ENCODE data around the gene TXNDC9. TPM values are rescaled to one million over a fixed set of nuclear protein-coding genes. Genes with fewer than 3 reads are reported as not detected.

The TXNDC9 gene
- 10 to 100 TPM; 19.9 to 30.3 (median 24.2) TPM for total RNA-seq

- H3K9me3 ChIP-seq: no peaks in the 10 kb centered on the region
- DNase-seq (ENCODE audit: extremely low spot score): peak; percentile 99
- no peaks in the 10 kb centered on the region for H3K27me3 ChIP-seq
- TF ChIP-seq POLR2AphosphoS5 (IDR thresholded peaks at IDR 0.05) (peak; percentile 94 to 98), EP300 (IDR thresholded peaks at IDR 0.05) (no peak), CTCF (IDR thresholded peaks at IDR 0.05) (peak in 1 of 3 experiments; percentile 29), POLR2A (IDR thresholded peaks at IDR 0.05; ENCODE audit: low read depth) (peak; percentile 2)
- H3K36me3 ChIP-seq: peaks cover 12 to 20% (median 17%) of the 10 kb centered on the region in 4 donors
- peak within 1 kb of the TSS; percentile 68 to 94 (median 82) for H3K4me3 ChIP-seq
- WGBS: 0% methylated on average over 29 of the region's 60 CpGs
- H3K4me1 ChIP-seq: peaks cover 41 to 53% (median 51%) of the 10 kb centered on the region in 4 donors
- peak within 1 kb of the TSS; percentile 82 to 93 (median 90) for H3K27ac ChIP-seq (replicated peaks in 1 of 4)
- intact Hi-C loops (cut with DNase I): loop anchor here (2.0 to 10.0 kb wide), 3 partner anchors 154 to 181 kb away; partner anchors contain the start of genes LIPT1, MITD1, MRPL30 and REV1
Measured at GRCh38 chr2:99335911-99336803, at the start of gene TXNDC9. Gene TXNDC9 (minus strand): TSS chr2:99336333. CDS start chr2:99333210, 3,123 bp downstream.

GRCh38 chr2:99382143-99382542 is 46.0 kb upstream of the TXNDC9 start:
- 91% methylated on average over 2 of the region's 2 CpGs for WGBS
- no peak overlapping the region for H3K4me3 ChIP-seq
- no peaks in the 10 kb centered on the region for H3K9me3 ChIP-seq
- no peak for TF ChIP-seq EP300 (IDR thresholded peaks at IDR 0.05)
- no peak for TF ChIP-seq POLR2AphosphoS5 (IDR thresholded peaks at IDR 0.05)
- TF ChIP-seq CTCF (IDR thresholded peaks at IDR 0.05): no peak
- H3K4me1 ChIP-seq: no peaks in the 10 kb centered on the region
- H3K27ac ChIP-seq (replicated peaks in 1 of 4): no peak overlapping the region
- no peaks in the 10 kb centered on the region for H3K27me3 ChIP-seq
- H3K36me3 ChIP-seq: peaks cover 36 to 85% (median 59%) of the 10 kb centered on the region in 4 donors
- intact Hi-C loops (cut with DNase I): no loop called here
- no peak for DNase-seq (ENCODE audit: extremely low spot score)

GRCh38 chr2:99380376-99381010 is 44.4 kb upstream of the TXNDC9 start:
- Histone ChIP-seq H3K4me1 (no peaks in the 10 kb centered on the region), H3K27ac (replicated peaks in 1 of 4) (no peak overlapping the region), H3K4me3 (no peak overlapping the region), H3K36me3 (peaks cover 45 to 90% (median 71%) of the 10 kb centered on the region in 4 donors), H3K27me3 (no peaks in the 10 kb centered on the region), H3K9me3 (no peaks in the 10 kb centered on the region)
- TF ChIP-seq POLR2A (IDR thresholded peaks at IDR 0.05; ENCODE audit: low read depth) (no peak), CTCF (IDR thresholded peaks at IDR 0.05) (no peak)
- WGBS: 97% methylated on average over 3 of the region's 3 CpGs
- intact Hi-C loops (cut with DNase I): no loop called here
- no peak for DNase-seq (ENCODE audit: extremely low spot score)

GRCh38 chr2:99377879-99378278 is 41.7 kb upstream of the TXNDC9 start:
- Histone ChIP-seq H3K4me3 (no peak overlapping the region), H3K9me3 (no peaks in the 10 kb centered on the region), H3K36me3 (peaks cover 53 to 92% (median 72%) of the 10 kb centered on the region in 4 donors), H3K27ac (replicated peaks in 1 of 4) (no peak overlapping the region), H3K27me3 (no peaks in the 10 kb centered on the region), H3K4me1 (no peaks in the 10 kb centered on the region)
- TF ChIP-seq CTCF (IDR thresholded peaks at IDR 0.05): no peak
- no peak for TF ChIP-seq POLR2A (IDR thresholded peaks at IDR 0.05; ENCODE audit: low read depth)
- no peak for TF ChIP-seq POLR2AphosphoS5 (IDR thresholded peaks at IDR 0.05)
- no peak for TF ChIP-seq EP300 (IDR thresholded peaks at IDR 0.05)
- no peak for DNase-seq (ENCODE audit: extremely low spot score)
- intact Hi-C loops (cut with DNase I): no loop called here
- WGBS: 96% methylated on average over 1 of the region's 1 CpG
